ENCODE measurements around the gene WDR20.
"Not testable (repeated sequence)": the region's sequence is repeated elsewhere in the genome, so short reads cannot be mapped to it uniquely, and the experiment has no call there.

Gene WDR20

DNA sequence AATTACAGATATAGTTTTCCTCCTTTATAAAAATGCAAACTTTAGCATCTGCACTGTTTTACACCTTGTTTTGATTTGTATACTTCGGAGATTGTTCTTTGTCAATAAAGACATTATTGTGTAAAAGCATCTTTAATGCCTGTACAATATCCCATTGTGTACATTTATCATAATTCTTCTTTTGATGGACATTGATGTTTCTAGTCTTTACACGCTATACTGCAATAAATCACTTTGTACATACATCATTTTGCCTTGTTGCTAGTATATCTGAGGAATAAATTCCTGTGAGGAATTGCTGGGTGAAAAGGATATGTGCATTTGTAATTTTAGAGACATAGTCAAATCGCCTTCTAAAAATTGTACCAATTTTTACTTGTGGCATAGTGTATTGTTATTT lies 30.4 kb downstream of the WDR20 start:
- DNase-seq (ENCODE audit: low read depth in 2 of 2), result no peak

DNA sequence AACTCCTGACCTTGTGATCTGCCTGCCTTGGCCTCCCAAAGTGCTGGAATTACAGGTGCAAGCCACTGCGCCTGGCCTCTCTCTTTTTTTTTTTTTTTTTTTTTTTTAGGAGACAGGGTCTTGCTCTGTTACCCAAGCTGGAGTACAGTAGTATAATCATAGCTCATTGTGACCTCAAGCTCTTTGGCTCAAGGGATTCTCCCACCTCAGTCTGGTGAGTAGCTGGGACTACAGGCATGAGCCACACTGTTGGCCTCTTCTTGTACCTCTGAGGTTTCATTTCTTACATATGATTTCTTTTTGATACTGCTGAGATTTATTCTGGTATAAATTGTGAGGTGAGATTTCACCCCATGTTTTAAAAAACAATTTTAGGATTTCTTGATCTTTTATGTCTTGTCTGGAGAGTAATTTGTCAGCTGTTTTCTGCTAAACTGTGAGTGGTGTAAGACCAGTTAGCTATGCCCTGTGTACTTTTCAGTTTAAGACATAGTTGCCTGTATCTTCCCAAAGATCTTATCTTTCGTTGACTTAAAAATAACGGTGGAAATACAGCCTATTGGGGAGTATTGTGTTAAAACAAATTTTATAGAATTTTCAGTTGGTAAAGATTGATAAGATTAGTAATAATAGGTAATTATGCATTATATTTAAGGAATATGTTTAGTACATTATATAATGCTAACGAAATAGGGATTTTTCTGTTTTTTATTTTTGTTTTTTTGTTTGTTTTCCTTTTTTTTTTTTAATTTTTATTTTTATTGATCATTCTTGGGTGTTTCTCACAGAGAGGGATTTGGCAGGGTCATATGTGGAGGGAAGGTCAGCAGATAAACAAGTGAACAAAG lies 31.7 kb downstream of the WDR20 start:
- DNase-seq (ENCODE audit: low read depth in 2 of 2), result no peak

DNA sequence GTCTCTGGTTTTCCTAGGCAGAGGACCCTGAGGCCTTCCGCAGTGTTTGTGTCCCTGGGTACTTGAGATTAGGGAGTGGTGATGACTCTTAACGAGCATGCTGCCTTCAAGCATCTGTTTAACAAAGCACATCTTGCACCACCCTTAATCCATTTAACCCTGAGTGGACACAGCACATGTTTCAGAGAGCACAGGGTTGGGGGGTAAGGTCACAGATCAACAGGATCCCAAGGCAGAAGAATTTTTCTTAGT lies 32.2 kb downstream of the WDR20 start:
- DNase-seq (ENCODE audit: low read depth in 2 of 2), result not testable (repeated sequence)

DNA sequence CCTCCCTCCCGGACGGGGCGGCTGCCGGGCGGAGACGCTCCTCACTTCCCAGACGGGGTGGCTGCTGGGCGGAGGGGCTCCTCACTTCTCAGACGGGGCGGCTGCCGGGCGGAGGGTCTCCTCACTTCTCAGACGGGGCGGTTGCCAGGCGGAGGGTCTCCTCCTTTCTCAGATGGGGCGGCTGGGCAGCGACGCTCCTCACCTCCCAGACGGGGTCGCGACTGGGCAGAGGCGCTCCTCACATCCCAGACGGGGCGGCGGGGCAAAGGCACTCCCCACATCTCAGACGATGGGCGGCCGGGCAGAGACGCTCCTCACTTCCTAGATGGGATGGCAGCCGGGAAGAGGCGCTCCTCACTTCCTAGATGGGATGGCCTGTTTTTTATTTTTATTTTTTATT lies 33.0 kb downstream of the WDR20 start:
- not testable (repeated sequence) for DNase-seq (ENCODE audit: low read depth in 2 of 2)

DNA sequence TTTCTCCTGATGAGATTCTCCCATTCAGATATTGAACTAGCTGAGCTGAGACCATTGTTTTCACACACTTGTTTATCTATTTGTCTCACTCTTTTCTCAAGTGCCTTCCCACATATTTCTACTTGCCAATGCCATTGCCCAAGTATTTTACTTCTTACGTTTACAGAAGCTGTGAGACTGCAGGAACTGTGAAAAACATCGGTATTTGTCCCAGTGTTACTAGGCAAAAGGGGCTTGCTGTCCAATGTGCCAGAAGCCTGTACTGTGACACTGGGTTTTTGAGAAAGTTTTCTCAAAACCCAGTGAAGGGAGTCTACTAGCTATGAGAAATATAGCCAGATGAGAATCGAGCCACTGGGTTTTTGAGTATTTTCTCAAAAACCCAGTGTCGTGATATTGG lies 37.5 kb downstream of the WDR20 start:
- no peak for DNase-seq (ENCODE audit: low read depth in 2 of 2)

DNA sequence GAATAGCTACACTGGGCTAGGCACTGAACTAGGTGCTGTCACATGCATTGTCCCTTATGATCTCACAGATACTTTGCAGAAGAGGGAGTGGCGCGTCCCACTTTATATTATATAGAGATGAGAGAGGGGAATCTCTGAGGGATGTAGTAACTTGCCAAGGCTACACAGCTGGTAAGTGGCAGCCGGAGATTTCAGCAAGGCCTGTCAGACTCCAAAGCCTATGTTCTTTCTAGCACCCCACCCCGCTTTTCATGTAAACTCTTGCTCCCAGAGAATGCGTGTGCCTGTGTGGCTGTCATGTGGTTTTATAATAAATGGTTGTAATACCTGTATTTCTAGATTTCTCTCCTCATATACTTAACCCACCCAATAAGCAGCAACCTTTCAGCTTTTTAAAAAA lies 39.1 kb downstream of the WDR20 start:
- DNase-seq (ENCODE audit: low read depth in 2 of 2), result no peak

DNA sequence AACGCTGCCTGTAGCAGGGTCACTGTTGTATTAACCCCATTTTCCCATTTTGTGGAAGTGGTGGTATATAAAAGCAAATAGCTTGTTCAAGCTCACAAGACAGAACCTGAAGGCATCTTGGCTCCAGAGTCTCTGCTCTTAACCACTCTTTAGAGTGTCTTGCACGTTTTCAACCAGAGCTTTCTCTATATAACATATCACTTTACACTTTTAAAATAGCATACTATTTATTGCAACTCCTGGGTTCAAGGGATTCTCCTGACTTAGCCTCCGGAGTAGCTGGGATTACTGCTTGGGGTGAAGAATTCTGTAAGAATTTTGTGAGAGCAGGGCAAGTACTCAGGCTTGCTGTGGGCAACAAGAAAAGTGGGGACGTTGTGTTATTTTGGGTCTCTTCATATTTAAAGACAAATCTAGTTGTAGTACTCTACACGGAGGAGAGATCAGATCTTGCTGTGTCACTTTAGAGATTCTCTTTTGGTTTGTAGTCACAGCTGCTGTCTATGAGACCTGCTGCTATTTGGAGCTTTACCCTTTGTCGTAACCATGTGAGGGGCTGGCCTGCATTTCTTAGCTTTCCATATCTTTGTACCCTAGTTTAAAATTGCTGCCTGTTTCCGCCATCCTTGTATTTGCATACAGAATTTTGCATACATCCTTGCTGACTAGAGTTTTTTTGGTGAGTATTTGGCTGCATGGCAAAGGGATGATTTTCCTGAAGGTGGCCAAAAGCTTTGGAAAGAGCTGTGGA lies 40.7 kb downstream of the WDR20 start:
- DNase-seq (ENCODE audit: low read depth in 2 of 2), result no peak

DNA sequence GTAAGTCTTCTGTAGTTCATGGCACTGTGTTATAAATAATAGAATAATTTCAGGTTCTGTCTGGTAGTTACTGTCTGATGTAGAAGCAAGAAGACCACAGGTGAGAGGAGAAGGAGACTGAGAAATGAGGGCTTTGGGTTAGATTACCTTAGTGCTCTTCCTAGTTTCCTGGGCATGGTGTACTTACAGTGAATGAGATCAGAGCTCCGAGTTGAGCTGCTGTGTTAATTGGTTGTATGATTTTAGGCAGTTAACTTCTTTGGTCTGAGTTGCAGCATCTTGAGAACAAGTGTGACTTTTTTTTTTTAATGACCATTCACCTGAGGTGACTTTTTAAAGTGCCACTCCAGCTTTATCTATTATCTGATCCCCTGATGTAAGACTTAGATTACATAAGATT lies 41.5 kb downstream of the WDR20 start:
- DNase-seq (ENCODE audit: low read depth in 2 of 2), result no peak

DNA sequence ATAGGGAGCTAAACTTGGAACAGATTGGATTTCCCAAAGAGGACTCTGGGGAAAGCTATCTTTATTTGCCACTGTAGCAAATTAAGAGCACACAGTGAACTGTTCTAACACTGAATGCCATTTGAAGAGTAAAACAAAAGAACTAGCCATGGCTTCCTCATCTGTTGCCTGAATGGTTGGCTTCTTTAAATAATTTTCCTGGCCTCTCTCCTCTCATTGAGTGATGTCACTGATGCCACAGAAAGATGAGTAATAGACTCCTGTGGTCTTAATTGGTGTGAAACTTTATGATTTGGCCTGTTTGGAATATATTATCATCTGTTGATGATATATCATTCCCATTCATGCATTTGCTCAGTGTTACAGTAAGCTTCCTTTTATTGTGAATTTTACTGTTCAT lies 42.5 kb downstream of the WDR20 start:
- no peak for DNase-seq (ENCODE audit: low read depth in 2 of 2)

DNA sequence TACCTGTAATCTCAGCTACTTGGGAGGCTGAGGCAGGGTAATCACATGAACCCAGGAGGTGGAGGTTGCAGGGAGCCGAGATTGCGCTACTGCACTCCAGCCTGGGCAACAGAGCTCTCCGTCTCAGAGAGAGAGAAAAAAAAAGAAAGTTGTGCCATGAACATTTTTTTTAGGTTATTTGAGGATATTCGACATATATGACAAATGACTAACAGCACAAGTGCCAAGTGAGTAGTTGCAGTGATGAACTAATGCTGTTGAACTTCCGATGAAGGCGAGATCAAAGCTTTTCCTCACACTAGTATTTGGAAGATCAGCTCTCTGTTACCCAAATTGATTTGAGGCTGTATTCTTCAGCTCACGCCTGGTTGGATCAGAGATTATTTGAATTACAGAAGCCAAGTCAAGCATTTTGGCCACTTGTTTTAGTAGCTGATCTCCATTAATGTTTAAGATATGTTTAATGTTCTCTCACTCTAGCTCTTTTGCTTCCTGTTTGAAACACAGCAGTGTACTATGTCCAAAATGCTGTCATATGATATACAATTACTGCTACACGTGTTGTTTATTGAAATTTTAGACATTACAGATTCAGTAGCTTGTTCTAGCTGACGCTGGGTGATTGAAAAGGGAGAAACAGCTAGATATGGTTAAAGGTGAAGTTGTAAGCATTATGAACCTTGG lies 43.4 kb downstream of the WDR20 start:
- DNase-seq (ENCODE audit: low read depth in 2 of 2), result no peak

DNA sequence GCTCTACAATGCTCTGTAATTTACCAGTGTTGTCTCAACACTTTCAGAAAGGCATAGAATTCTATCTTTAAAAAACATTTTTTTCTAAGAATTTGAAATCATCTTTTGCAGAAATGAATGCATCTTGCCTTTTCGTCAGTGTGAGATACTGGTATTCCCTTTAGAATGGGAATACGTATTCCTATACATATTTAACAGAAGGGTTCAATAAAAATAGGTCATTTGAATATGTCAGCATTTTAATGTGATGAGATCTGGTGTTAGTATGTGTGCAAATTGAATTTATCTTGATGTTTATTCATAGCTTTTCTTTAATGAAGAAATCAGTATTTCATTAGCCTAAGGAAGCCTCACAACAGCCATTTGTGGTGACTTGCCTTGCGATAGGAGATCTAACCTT lies 44.2 kb downstream of the WDR20 start:
- no peak for DNase-seq (ENCODE audit: low read depth in 2 of 2)

DNA sequence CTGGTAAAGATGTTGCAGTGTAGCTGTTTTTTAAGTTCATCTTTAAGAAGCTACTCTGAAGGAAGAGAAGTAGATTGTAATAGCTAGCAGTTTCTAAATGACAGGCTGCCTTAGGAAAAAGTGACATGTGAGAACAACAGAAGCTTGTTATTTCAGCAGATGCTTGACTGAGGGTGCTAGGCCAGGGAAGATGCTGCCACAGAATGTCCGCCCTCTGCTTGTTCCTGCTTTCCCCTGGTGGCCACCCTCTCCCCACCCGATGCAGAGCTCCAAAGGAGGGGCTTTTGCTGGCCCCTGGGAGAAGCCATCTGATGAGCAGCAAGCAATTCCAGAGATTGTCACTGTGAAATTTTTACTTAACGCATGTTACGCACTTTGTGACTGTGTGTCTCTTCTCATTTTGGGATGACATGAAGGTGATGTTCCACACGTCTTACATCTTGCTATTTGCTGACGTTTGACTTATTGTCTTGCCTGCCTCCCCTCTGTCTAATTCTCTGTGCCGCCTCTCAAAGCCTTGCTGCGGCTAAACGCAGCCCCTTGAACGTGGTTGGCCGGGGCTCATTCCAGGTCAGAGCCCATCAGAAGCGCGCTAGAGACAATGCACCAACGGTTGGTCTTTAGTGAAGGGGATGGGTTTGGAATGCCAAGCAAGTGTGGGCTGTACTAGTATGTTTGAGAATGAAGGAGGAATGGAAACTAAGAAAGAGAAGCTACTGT lies 44.8 kb downstream of the WDR20 start:
- no peak for DNase-seq (ENCODE audit: low read depth in 2 of 2)

DNA sequence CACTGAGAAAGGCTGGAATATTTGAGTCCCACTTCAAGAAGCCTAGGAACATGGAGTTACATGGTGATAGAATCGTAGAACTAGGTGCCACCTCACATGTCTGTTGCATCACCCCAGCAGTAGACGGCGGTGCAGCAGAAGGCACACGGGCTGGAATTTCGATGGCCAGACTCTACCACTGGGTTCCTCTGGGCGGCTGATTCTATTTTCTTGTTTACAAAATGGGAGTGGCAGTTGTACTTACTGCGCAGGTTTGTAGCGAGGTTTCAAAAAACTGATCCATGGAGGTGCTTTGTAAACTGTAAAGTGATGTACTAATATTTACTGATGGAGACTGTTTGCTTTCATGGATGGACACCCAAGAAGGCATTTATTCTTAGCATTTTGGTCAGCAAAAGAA lies 45.7 kb downstream of the WDR20 start:
- DNase-seq (ENCODE audit: low read depth in 2 of 2), result no peak

DNA sequence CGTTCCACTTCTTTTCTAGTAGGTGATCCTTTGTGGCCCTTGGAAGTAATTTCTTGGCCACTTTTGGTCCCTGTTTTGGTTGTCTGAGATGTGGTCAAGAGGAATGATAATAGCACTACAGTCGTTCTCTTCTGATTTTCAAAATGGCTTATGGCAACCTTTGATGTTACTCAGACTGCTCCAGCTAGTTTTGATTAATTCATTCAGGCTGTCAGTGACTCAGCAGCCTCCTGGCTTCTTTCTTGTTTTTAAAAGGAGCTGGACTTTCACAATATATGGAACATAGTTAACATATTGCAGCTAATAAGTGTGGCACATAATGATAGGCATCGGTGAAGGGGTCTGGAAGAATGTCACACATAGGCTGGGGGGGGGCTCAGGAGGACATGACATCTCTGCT lies 47.3 kb downstream of the WDR20 start:
- DNase-seq (ENCODE audit: low read depth in 2 of 2), result no peak

DNA sequence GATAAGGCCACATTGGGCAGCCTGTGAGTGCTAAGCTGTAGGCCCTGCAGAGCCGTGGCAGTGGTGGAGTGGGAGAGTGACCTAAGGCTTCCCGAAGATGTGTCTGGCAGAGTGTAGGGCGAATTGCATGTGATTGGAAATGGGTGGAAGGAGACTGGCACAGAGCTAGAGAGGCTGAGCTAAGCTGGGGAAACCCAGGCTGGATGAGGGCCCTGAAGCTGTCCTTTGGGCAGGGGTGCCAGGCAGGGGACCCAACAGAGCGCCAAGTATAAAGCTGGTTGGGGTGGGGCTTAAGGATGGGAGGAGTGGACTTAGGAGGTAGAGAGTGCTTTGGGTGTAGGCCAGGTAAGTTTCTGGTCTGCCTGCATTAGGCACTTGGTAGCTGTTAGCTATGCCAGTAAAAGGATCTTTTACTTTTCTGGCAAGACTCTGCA lies 47.9 kb downstream of the WDR20 start:
- no peak for DNase-seq (ENCODE audit: low read depth in 2 of 2)

DNA sequence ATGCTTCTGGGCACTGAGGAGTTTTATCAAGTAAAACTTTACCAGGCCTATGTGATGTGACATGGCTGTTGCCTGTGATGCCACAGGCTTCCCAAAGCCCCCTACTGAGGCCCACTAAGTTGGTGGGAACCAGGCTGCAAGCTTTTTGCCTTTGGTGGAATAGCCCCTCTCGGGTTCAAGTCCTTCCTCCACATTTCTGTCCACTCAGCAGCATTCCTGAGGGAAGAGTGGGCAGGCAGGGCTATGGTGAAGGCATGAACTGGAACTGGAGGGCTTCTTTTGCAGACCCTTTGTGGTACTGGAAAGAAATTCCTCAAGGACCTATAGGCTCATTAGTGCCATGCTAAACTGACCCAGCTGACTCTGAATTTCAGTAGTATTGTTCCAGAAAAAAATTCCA lies 48.5 kb downstream of the WDR20 start:
- DNase-seq (ENCODE audit: low read depth in 2 of 2), result no peak

DNA sequence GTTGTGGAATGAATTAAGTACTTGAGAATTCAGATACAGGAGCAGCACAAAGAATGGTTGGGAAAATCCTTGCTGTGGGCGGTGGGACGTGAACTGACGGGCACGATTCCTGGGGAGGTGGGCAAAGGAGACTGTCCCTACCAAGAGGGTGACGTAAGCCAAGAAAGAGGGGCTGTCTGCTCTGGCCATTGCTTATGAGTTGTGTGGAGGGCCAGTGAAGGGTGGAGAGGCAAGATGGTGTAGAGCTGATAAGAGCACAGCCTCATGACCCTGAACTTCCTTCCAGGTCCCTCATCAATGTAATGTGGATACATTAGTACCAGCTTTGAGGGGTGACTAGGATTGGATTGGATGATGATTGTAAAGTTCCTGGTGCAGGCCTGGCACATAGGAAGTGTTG lies 50.2 kb downstream of the WDR20 start:
- DNase-seq (ENCODE audit: low read depth in 2 of 2), result no peak

DNA sequence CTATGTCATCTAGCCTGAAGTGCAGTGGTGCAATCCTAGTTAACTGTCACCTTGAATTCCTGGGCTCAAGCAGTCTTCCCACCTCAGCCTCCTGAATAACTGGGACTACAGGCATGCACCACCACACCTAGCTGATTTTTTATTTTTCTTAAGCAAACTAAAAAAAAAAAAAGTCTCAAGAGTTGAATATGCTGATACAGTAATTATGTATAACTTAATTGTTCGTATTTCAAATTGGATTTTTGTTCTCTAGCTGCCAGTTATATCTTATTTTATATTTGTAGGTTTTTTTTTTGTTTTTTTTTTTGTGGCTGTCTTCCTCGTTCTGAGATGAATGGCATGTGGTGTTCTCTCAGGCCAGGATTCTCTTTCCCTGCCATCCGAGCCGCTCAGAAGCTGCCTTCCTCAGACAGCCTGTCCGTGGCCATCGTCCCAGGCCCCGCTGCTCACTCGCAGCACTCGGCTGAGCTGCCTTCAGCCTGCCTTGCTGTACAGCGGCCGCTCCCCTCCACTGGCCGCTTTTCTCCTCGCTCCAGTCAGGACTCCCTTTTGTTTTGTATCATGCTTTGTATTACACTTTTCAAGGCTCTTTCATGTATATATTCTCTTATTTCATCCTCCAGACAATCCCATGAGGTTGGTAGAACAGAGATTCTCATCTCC lies 53.3 kb downstream of the WDR20 start:
- DNase-seq (ENCODE audit: low read depth in 2 of 2), result no peak

DNA sequence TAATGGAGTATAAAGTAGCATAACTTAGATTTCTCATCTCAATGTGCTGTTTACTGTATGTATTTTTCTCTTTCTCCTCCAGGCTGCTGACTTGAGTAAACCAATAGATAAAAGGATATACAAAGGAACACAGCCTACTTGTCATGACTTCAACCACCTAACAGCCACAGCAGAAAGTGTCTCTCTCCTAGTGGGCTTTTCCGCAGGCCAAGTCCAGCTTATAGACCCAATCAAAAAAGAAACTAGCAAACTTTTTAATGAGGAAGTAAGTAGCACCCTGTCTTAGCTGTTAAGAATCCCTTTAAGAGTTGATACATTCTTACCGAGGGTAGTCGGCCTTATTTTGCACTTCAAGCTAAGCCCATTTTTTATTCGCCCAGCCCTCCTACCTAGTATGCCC lies 55.2 kb downstream of the WDR20 start:
- DNase-seq (ENCODE audit: low read depth in 2 of 2), result no peak

DNA sequence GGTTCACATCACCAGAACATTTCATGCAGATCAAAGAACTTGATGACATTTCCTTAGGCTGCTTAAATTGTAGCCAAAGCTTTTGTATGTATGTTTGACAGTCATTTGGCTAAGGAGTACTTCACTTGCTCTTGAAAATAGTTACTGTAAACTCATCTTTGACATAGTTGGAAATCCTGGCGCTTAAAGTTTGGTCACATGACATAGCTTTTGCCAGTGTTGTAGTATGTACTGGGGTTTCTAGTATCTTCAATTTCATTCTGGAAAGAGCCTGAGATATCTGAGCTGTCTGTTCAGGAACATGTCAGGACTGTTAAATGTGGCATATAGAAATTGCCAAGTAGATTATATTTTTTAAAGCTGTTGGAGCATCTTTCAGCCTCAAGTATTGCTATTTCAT lies 55.7 kb downstream of the WDR20 start:
- DNase-seq (ENCODE audit: low read depth in 2 of 2), result no peak

DNA sequence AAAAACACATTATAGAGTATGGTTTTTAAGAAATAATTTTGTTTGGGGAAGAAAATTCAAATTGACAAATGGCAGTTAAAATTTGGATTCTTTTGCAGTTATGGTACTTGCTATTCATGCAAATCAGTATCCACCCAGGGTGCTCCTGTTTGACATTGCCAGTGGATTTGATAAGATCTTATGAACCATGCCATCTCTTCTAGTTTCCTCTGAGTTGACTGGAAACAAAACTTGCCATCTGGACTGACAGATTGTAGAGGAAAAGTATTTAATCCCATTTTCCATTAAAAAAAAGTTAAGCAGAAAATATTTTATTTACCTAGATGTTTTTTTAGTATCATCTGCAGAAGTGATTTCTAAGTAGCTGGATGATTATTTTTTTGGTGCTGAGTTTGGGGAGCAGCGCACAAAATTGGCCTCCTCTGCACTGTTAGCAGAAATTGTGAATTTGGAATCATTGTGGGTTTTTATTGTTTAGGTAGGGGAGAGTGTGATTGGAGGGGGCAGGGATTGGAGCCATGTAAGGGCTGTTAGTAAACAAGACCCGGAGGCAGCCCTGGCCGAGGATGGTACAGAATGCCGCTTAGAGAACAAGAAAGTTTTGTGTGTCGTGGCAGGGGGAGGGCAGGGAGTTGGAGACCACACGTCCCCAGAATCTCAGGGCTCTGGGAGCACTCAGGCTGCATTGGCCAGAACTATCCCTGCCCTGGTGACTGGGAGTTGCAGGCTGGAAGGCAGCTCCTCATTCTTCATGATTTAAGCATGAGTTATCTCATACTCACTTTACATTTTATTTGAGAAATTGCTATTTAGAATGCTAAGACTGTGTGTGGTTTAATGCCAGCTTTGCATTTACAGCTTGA lies 56.6 kb downstream of the WDR20 start:
- no peak for DNase-seq (ENCODE audit: low read depth in 2 of 2)
